Measurements from ENCODE around the gene GPR37L1. TPM values are rescaled to one million over a fixed set of nuclear protein-coding genes. Genes with fewer than 3 reads are reported as not detected.
"Not testable (repeated sequence)": the region's sequence is repeated elsewhere in the genome, so short reads cannot be mapped to it uniquely, and the experiment has no call there.

The GPR37L1 gene
- total RNA-seq, 1 experiment from 2014 or later = not detected

GRCh38 chr1:202133001-202133400 lies 10.3 kb downstream of the GPR37L1 start:
- DNase-seq (ENCODE audit: extremely low read depth, low read depth) = no peak

- DNase-seq (ENCODE audit: extremely low read depth, low read depth) = no peak
These were observed 10.8 kb downstream of the GPR37L1 start for GRCh38 chr1:202133496-202133895.

GRCh38 chr1:202133989-202134388 lies 11.3 kb downstream of the GPR37L1 start:
- DNase-seq (ENCODE audit: extremely low read depth, low read depth) = no peak

GRCh38 chr1:202134645-202135172 lies 12.0 kb downstream of the GPR37L1 start:
- no peak for DNase-seq (ENCODE audit: extremely low read depth, low read depth)

- peak; percentile 68 for DNase-seq (ENCODE audit: extremely low read depth, low read depth)
These were observed 12.6 kb downstream of the GPR37L1 start for GRCh38 chr1:202135221-202135721.

- DNase-seq (ENCODE audit: extremely low read depth, low read depth) = no peak
These were observed 18.1 kb downstream of the GPR37L1 start for GRCh38 chr1:202140833-202141232.

GRCh38 chr1:202141468-202141867 lies 18.8 kb downstream of the GPR37L1 start:
- not testable (repeated sequence) for DNase-seq (ENCODE audit: extremely low read depth, low read depth)

GRCh38 chr1:202143011-202143767 lies 20.5 kb downstream of the GPR37L1 start:
- DNase-seq (ENCODE audit: extremely low read depth, low read depth) = no peak

GRCh38 chr1:202143768-202144401 lies 21.2 kb downstream of the GPR37L1 start:
- DNase-seq (ENCODE audit: extremely low read depth, low read depth) = no peak

GRCh38 chr1:202144402-202145067 lies 21.8 kb downstream of the GPR37L1 start, which contains the start of gene ARL8A:
Gene ARL8A, minus strand, starts transcription at chr1:202144737. Its CDS starts 165 bp downstream, at chr1:202144572.
- DNase-seq (ENCODE audit: extremely low read depth, low read depth) = peak; percentile 47

- DNase-seq (ENCODE audit: extremely low read depth, low read depth) = no peak
These were observed 22.5 kb downstream of the GPR37L1 start for GRCh38 chr1:202145068-202145743.

- DNase-seq (ENCODE audit: extremely low read depth, low read depth) = not testable (repeated sequence)
These were observed 23.0 kb downstream of the GPR37L1 start for GRCh38 chr1:202145744-202146140.

GRCh38 chr1:202146279-202146678 lies 23.6 kb downstream of the GPR37L1 start:
- no peak for DNase-seq (ENCODE audit: extremely low read depth, low read depth)

GRCh38 chr1:202146993-202147392 lies 24.3 kb downstream of the GPR37L1 start:
- DNase-seq (ENCODE audit: extremely low read depth, low read depth) = no peak

GRCh38 chr1:202148391-202148790 lies 25.7 kb downstream of the GPR37L1 start:
- DNase-seq (ENCODE audit: extremely low read depth, low read depth) = no peak

GRCh38 chr1:202149566-202149965 lies 26.8 kb downstream of the GPR37L1 start:
- no peak for DNase-seq (ENCODE audit: extremely low read depth, low read depth)

GRCh38 chr1:202150187-202150586 lies 27.5 kb downstream of the GPR37L1 start:
- DNase-seq (ENCODE audit: extremely low read depth, low read depth) = no peak

- no peak for DNase-seq (ENCODE audit: extremely low read depth, low read depth)
These were observed 27.9 kb downstream of the GPR37L1 start for GRCh38 chr1:202150602-202151001.

GRCh38 chr1:202151045-202151444 lies 28.3 kb downstream of the GPR37L1 start:
- DNase-seq (ENCODE audit: extremely low read depth, low read depth) = no peak

- no peak for DNase-seq (ENCODE audit: extremely low read depth, low read depth)
These were observed 29.7 kb downstream of the GPR37L1 start for GRCh38 chr1:202152399-202152798.

GRCh38 chr1:202153284-202153683 lies 30.6 kb downstream of the GPR37L1 start:
- DNase-seq (ENCODE audit: extremely low read depth, low read depth) = no peak

Data from NCI-H460 (cell line).